Measurements from ENCODE around the gene AGBL3. TPM values are rescaled to one million over a fixed set of nuclear protein-coding genes. Genes with fewer than 3 reads are reported as not detected.

The AGBL3 gene
- total and polyA plus RNA-seq, 9 of the 15 experiments (the other 6 are each of a cell fraction or from before 2014, with no cell fraction given): 0.54 to 2.9 (median 1.7) TPM

DNA sequence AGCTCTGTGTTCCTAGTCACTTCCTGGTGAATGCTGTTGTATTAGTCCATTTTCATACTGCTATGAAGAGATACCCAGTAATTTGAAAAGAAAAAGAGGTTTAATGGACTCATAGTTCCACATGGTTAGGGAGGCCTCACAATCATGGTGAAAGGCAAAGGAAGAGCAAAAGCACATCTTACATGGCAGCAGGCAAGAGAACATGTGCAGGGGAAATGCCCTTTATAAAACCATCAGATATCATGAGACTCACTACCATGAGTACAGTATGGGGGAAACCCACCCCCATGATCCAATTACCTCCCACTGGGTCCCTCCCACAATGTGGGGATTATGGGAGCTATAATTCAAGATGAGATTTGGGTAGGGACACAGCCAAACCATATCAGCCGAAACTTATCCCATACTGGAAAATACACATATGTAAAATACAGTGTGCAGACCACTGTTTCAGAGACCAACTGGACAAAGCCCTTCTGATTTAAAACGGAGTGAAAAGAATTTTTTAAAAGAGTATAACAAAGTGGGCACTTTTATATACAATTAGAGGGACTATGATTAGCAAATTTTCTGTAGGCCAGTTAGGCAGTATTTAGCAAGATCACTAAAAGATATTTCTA is 176.2 kb downstream of the AGBL3 start (continued):
- no peak for TF ChIP-seq TOE1 (IDR thresholded peaks at IDR 0.05; ENCODE audit: borderline replicate concordance)
- TF ChIP-seq TOE1 (CRISPR knock-in tag; IDR thresholded peaks at IDR 0.05; ENCODE audit: borderline replicate concordance, low read depth): no peak
- TF ChIP-seq, protein P1, sequence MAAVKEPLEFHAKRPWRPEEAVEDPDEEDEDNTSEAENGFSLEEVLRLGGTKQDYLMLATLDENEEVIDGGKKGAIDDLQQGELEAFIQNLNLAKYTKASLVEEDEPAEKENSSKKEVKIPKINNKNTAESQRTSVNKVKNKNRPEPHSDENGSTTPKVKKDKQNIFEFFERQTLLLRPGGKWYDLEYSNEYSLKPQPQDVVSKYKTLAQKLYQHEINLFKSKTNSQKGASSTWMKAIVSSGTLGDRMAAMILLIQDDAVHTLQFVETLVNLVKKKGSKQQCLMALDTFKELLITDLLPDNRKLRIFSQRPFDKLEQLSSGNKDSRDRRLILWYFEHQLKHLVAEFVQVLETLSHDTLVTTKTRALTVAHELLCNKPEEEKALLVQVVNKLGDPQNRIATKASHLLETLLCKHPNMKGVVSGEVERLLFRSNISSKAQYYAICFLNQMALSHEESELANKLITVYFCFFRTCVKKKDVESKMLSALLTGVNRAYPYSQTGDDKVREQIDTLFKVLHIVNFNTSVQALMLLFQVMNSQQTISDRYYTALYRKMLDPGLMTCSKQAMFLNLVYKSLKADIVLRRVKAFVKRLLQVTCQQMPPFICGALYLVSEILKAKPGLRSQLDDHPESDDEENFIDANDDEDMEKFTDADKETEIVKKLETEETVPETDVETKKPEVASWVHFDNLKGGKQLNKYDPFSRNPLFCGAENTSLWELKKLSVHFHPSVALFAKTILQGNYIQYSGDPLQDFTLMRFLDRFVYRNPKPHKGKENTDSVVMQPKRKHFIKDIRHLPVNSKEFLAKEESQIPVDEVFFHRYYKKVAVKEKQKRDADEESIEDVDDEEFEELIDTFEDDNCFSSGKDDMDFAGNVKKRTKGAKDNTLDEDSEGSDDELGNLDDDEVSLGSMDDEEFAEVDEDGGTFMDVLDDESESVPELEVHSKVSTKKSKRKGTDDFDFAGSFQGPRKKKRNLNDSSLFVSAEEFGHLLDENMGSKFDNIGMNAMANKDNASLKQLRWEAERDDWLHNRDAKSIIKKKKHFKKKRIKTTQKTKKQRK (IDR thresholded peaks at IDR 0.05; ENCODE audit: borderline replicate concordance, low read depth, low read length): no peak
- no peak for TF ChIP-seq CHD1 (IDR thresholded peaks at IDR 0.05; ENCODE audit: low read length)
- TF ChIP-seq ZNF217 (CRISPR knock-in tag; IDR thresholded peaks at IDR 0.05): no peak
- no peak for TF ChIP-seq HOXB6 (CRISPR knock-in tag; IDR thresholded peaks at IDR 0.05; ENCODE audit: borderline replicate concordance)
- TF ChIP-seq ZNF41 (CRISPR knock-in tag; conservative IDR thresholded peaks at IDR 0.05): no peak
- TF ChIP-seq DACH1 (IDR thresholded peaks at IDR 0.05; ENCODE audit: partially characterized antibody): no peak
- TF ChIP-seq ELF1 (tag; IDR thresholded peaks at IDR 0.05): no peak
- peak; percentile 81 for TF ChIP-seq ZNF766 (CRISPR knock-in tag; conservative IDR thresholded peaks at IDR 0.05)
- no peak for TF ChIP-seq MTA1 (IDR thresholded peaks at IDR 0.05; ENCODE audit: borderline replicate concordance)
- no peak for TF ChIP-seq ARHGAP35 (IDR thresholded peaks at IDR 0.05; ENCODE audit: partially characterized antibody)
- no peak for TF ChIP-seq CBFB (CRISPR knock-in tag; IDR thresholded peaks at IDR 0.05)
- TF ChIP-seq NRF1 (conservative IDR thresholded peaks at IDR 0.05 in 1 of 2, IDR thresholded peaks at IDR 0.05 in 1 of 2): no peak
- TF ChIP-seq MED1 (CRISPR knock-in tag; IDR thresholded peaks at IDR 0.05; ENCODE audit: borderline replicate concordance): no peak
- no peak for TF ChIP-seq MAFF (IDR thresholded peaks at IDR 0.05; ENCODE audit: low read length)
- TF ChIP-seq, protein P2, sequence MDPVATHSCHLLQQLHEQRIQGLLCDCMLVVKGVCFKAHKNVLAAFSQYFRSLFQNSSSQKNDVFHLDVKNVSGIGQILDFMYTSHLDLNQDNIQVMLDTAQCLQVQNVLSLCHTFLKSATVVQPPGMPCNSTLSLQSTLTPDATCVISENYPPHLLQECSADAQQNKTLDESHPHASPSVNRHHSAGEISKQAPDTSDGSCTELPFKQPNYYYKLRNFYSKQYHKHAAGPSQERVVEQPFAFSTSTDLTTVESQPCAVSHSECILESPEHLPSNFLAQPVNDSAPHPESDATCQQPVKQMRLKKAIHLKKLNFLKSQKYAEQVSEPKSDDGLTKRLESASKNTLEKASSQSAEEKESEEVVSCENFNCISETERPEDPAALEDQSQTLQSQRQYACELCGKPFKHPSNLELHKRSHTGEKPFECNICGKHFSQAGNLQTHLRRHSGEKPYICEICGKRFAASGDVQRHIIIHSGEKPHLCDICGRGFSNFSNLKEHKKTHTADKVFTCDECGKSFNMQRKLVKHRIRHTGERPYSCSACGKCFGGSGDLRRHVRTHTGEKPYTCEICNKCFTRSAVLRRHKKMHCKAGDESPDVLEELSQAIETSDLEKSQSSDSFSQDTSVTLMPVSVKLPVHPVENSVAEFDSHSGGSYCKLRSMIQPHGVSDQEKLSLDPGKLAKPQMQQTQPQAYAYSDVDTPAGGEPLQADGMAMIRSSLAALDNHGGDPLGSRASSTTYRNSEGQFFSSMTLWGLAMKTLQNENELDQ (CRISPR knock-in tag; IDR thresholded peaks at IDR 0.05; ENCODE audit: borderline replicate concordance): no peak
- TF ChIP-seq ZNF282 (CRISPR knock-in tag; IDR thresholded peaks at IDR 0.05): no peak
- TF ChIP-seq CBX3 (IDR thresholded peaks at IDR 0.05; ENCODE audit: borderline replicate concordance in 1 of 2, low read length in 2 of 2): peak in 1 of 2 experiments; percentile 95; a peak in 2 of 3 replicates
- TF ChIP-seq, protein P3, sequence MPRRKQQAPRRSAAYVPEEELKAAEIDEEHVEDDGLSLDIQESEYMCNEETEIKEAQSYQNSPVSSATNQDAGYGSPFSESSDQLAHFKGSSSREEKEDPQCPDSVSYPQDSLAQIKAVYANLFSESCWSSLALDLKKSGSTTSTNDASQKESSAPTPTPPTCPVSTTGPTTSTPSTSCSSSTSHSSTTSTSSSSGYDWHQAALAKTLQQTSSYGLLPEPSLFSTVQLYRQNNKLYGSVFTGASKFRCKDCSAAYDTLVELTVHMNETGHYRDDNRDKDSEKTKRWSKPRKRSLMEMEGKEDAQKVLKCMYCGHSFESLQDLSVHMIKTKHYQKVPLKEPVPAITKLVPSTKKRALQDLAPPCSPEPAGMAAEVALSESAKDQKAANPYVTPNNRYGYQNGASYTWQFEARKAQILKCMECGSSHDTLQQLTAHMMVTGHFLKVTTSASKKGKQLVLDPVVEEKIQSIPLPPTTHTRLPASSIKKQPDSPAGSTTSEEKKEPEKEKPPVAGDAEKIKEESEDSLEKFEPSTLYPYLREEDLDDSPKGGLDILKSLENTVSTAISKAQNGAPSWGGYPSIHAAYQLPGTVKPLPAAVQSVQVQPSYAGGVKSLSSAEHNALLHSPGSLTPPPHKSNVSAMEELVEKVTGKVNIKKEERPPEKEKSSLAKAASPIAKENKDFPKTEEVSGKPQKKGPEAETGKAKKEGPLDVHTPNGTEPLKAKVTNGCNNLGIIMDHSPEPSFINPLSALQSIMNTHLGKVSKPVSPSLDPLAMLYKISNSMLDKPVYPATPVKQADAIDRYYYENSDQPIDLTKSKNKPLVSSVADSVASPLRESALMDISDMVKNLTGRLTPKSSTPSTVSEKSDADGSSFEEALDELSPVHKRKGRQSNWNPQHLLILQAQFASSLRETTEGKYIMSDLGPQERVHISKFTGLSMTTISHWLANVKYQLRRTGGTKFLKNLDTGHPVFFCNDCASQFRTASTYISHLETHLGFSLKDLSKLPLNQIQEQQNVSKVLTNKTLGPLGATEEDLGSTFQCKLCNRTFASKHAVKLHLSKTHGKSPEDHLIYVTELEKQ (CRISPR knock-in tag; IDR thresholded peaks at IDR 0.05): no peak
